ENCODE data around the gene NDUFA6. TPM values are rescaled to one million over a fixed set of nuclear protein-coding genes. Genes with fewer than 3 reads are reported as not detected.

NDUFA6 gene
- total RNA-seq, 4 donors from 2014 or later = 40.2 to 62.1 (median 48.0) TPM

- Histone ChIP-seq H3K27ac (peak overlapping the region; percentile 98), H3K36me3 (peaks cover 22% of the 10 kb centered on the region), H3K27me3 (no peaks in the 10 kb centered on the region), H3K4me1 (peaks cover 57% of the 10 kb centered on the region), H3K9me3 (no peaks in the 10 kb centered on the region), H3K4me3 (peak overlapping the region; percentile 63)
- DNase-seq (ENCODE audit: low spot score in 2 of 2) = peak; percentile 78 to 81
- TF ChIP-seq CTCF (IDR thresholded peaks at IDR 0.05) (no peak), POLR2A (IDR thresholded peaks at IDR 0.05) (no peak), EP300 (IDR thresholded peaks at IDR 0.05) (no peak), POLR2AphosphoS5 (IDR thresholded peaks at IDR 0.05) (no peak)
- WGBS = 25% methylated on average over 23 of the region's 24 CpGs
Measured at GRCh38 chr22:42078469-42079318, 11.9 kb downstream of the NDUFA6 start.

GRCh38 chr22:42077486-42078125 lies 13.0 kb downstream of the NDUFA6 start:
- no peak for TF ChIP-seq POLR2AphosphoS5 (IDR thresholded peaks at IDR 0.05)
- TF ChIP-seq CTCF (IDR thresholded peaks at IDR 0.05) = no peak
- TF ChIP-seq POLR2A (IDR thresholded peaks at IDR 0.05) = no peak
- no peak for TF ChIP-seq EP300 (IDR thresholded peaks at IDR 0.05)
- no CpG with 5 or more reads among the region's 21 CpGs for WGBS
- DNase-seq (ENCODE audit: low spot score in 2 of 2) = peak in 1 of 2 donors; percentile 77
- Histone ChIP-seq H3K27ac (no peak overlapping the region), H3K4me3 (no peak overlapping the region), H3K4me1 (peaks cover 60% of the 10 kb centered on the region), H3K36me3 (peaks cover 12% of the 10 kb centered on the region), H3K27me3 (no peaks in the 10 kb centered on the region), H3K9me3 (no peaks in the 10 kb centered on the region)

GRCh38 chr22:42076764-42077485 lies 13.6 kb downstream of the NDUFA6 start:
- 89% methylated on average over 10 of the region's 20 CpGs for WGBS
- Histone ChIP-seq H3K4me3 (no peak overlapping the region), H3K27me3 (no peaks in the 10 kb centered on the region), H3K27ac (no peak overlapping the region), H3K9me3 (no peaks in the 10 kb centered on the region), H3K4me1 (peaks cover 59% of the 10 kb centered on the region), H3K36me3 (peaks cover 9% of the 10 kb centered on the region)
- TF ChIP-seq EP300 (IDR thresholded peaks at IDR 0.05) = no peak
- no peak for TF ChIP-seq POLR2AphosphoS5 (IDR thresholded peaks at IDR 0.05)
- TF ChIP-seq POLR2A (IDR thresholded peaks at IDR 0.05) = no peak
- TF ChIP-seq CTCF (IDR thresholded peaks at IDR 0.05) = no peak
- no peak for DNase-seq (ENCODE audit: low spot score in 2 of 2)

GRCh38 chr22:42074846-42075676 lies 15.5 kb downstream of the NDUFA6 start:
- peaks cover 55% of the 10 kb centered on the region for H3K4me1 ChIP-seq
- TF ChIP-seq EP300 (IDR thresholded peaks at IDR 0.05) (no peak), POLR2A (IDR thresholded peaks at IDR 0.05) (no peak), POLR2AphosphoS5 (IDR thresholded peaks at IDR 0.05) (no peak), CTCF (IDR thresholded peaks at IDR 0.05) (no peak)
- 54% methylated on average over 9 of the region's 9 CpGs for WGBS

More at GRCh38 chr22:42074846-42075676, 15.5 kb downstream of the NDUFA6 start:
- peak in 1 of 2 donors; percentile 65 for DNase-seq (ENCODE audit: low spot score in 2 of 2)
- Histone ChIP-seq H3K4me3 (peak overlapping the region; percentile 69), H3K36me3 (peaks cover 9% of the 10 kb centered on the region), H3K27ac (peak overlapping the region; percentile 87), H3K27me3 (no peaks in the 10 kb centered on the region), H3K9me3 (no peaks in the 10 kb centered on the region)

Measured in suprapubic skin (tissue), 4 donors.